OCI-LY3 (cell line): ENCODE data around the gene TRA2A.

Experiments
- H2AFZ ChIP-seq: fragments of 200-600, 300-600 bp; shearing (Covaris generic); 2 replicates; pipeline ENCODE4 v1.6.0; 2014; ENCODE audit warnings: antibody characterized with exemption, low read depth, low read length
- H3K27ac ChIP-seq: fragments of 200-600, 300-600 bp; sonication (generic); 2 replicates; pipeline ENCODE4 v1.5.1; 2014; ENCODE audit warnings: mild to moderate bottlenecking, low read length, moderate library complexity, mixed read lengths
- H3K27me3 ChIP-seq: fragments of 200-600, 300-600 bp; sonication (generic); 2 replicates; pipeline ENCODE4 v1.6.1; 2014; ENCODE audit warnings: low read depth, low read length, mixed read lengths
- H3K36me3 ChIP-seq: fragments of 200-600, 300-600 bp; sonication (generic); replicated peaks from 2 replicates; pipeline ENCODE3; 2014; ENCODE audit warnings: low read depth, low read length, mixed read lengths
- H3K4me1 ChIP-seq: fragments of 300-600, 200-600 bp; sonication (generic); 2 replicates; pipeline ENCODE4 v1.6.1; 2014; ENCODE audit warnings: low read length, mixed read lengths
- H3K4me2 ChIP-seq: fragments of 200-600, 300-600 bp; sonication (generic); 2 replicates; pipeline ENCODE4 v1.6.1; 2014; ENCODE audit warnings: low read length, mixed read lengths
- H3K4me3 ChIP-seq: fragments of 300-600, 200-600 bp; sonication (generic); 2 replicates; pipeline ENCODE4 v1.5.1; 2014; ENCODE audit warnings: antibody characterized with exemption, mild to moderate bottlenecking, low read length, moderate library complexity
- H3K79me2 ChIP-seq: fragments of 300-600, 200-600 bp; shearing (Covaris generic); 2 replicates; pipeline ENCODE4 v1.6.1; 2014; ENCODE audit warnings: mild to moderate bottlenecking, low read length, mixed read lengths
- H3K9ac ChIP-seq: fragments of 300-600, 200-600 bp; shearing (Covaris generic); 2 replicates; pipeline ENCODE4 v1.6.0; 2014; ENCODE audit warnings: mild to moderate bottlenecking, low read length, moderate library complexity
- H3K9me3 ChIP-seq: fragments of 200-600, 300-600 bp; shearing (Covaris generic); 2 replicates; pipeline ENCODE4 v1.6.1; 2014; ENCODE audit warnings: low read length, mixed read lengths; ENCODE audit not compliant: insufficient read depth
- H4K20me1 ChIP-seq: fragments of 200-600, 300-600 bp; sonication (generic); 2 replicates; pipeline ENCODE4 v1.6.1; 2016; ENCODE audit warnings: low read length, mixed read lengths; ENCODE audit not compliant: insufficient read depth
- CTCF ChIP-seq: fragments of 200-600, 300-600 bp; sonication (generic); IDR thresholded peaks from 2 replicates; pipeline ENCODE4 v1.5.1; 2014; ENCODE audit warnings: antibody characterized with exemption, low read length, low read depth
- EZH2phosphoT487 ChIP-seq: fragments of 200-600 bp; shearing (Covaris generic); IDR thresholded peaks from 2 replicates; pipeline ENCODE4 v1.6.1; 2018; ENCODE audit warnings: antibody characterized with exemption, mixed run types, low read depth

The TRA2A gene

GRCh38 chr7:23454881-23455526, 76.8 kb downstream of the TRA2A start:
- H3K36me3 ChIP-seq: peaks cover 16% of the 10 kb centered on the region
- no peaks in the 10 kb centered on the region for H3K9me3 ChIP-seq
- H3K9ac ChIP-seq: no peak overlapping the region
- peaks cover 79% of the 10 kb centered on the region for H4K20me1 ChIP-seq
- H3K4me2 ChIP-seq: no peak overlapping the region
- no peak overlapping the region for H2AFZ ChIP-seq
- no peaks in the 10 kb centered on the region for H3K27me3 ChIP-seq
- H3K4me1 ChIP-seq: no peaks in the 10 kb centered on the region
- TF ChIP-seq CTCF (no peak), EZH2phosphoT487 (no peak)
- no peak overlapping the region for H3K27ac ChIP-seq
- peaks cover 98% of the 10 kb centered on the region for H3K79me2 ChIP-seq
- H3K4me3 ChIP-seq: no peak overlapping the region
